Peyer's patch (tissue), 4 donors: ENCODE measurements around the gene FGFBP3.
"Not testable (repeated sequence)": the region's sequence is repeated elsewhere in the genome, so short reads cannot be mapped to it uniquely, and the experiment has no call there.

Source experiments
- CTCF ChIP-seq, 6 experiments: fragments of 450-650 bp in 4 of 6; fragments of 200-600 bp in 2 of 6; sonication (generic) in 1 of 6; IDR thresholded peaks; one replicate each; pipeline ENCODE4 v1.5.1; 2017 to 2019; ENCODE audit warnings: antibody characterized with exemption in 6 of 6, mild to moderate bottlenecking in 3 of 6, moderate library complexity in 1 of 6
- POLR2A ChIP-seq, 2 donors: fragments of 450-650 bp; IDR thresholded peaks; one replicate each; pipeline ENCODE4 v1.5.1; 2017; ENCODE audit warnings: antibody characterized with exemption in 2 of 2, mild to moderate bottlenecking in 2 of 2, moderate library complexity in 2 of 2

GRCh38 chr10:91894261-91894685, 15.0 kb downstream of the FGFBP3 start:
- TF ChIP-seq CTCF, POLR2A (IDR thresholded peaks at IDR 0.05): not testable (repeated sequence)
